CD14-positive monocyte (primary cell): ENCODE data around the gene UMPS. TPM values are rescaled to one million over a fixed set of nuclear protein-coding genes. Genes with fewer than 3 reads are reported as not detected.

Experiments
- DNase-seq, 3 donors: peaks; one replicate each; pipeline ENCODE4 v3.0.0-alpha.2; 2011 to 2022
- H2AFZ ChIP-seq: 2 replicates; pipeline ENCODE4 v1.6.0; 2012; ENCODE audit warnings: mild to moderate bottlenecking, low read depth, low read length, inconsistent platforms; ENCODE audit not compliant: insufficient read depth, poor library complexity, severe bottlenecking
- H3K27ac ChIP-seq, 2 donors: 1 replicate in 1 of 2; 2 replicates in 1 of 2; pipeline ENCODE4 v1.5.1; 2012 to 2013; ENCODE audit warnings: low read length in 2 of 2, control low read depth in 1 of 2, inconsistent platforms in 1 of 2, low read depth in 1 of 2, mild to moderate bottlenecking in 1 of 2
- H3K27me3 ChIP-seq, 2 donors: one replicate each; pipeline versions ENCODE4 v1.6.0 to v1.6.1; 2011 to 2013; ENCODE audit warnings: low read length in 2 of 2; ENCODE audit not compliant: control insufficient read depth in 2 of 2, insufficient read depth in 2 of 2
- H3K36me3 ChIP-seq, 2 donors: replicated peaks in 1 of 2; 1 replicate in 1 of 2; 2 replicates in 1 of 2; pipeline versions ENCODE4 v1.5.1 to v1.6.1; 2012 to 2013; ENCODE audit warnings: low read length in 2 of 2, control low read depth in 1 of 2, inconsistent platforms in 1 of 2, mild to moderate bottlenecking in 1 of 2; ENCODE audit not compliant: insufficient read depth in 2 of 2, control insufficient read depth in 1 of 2
- H3K4me1 ChIP-seq, 2 donors: 1 replicate in 1 of 2; 2 replicates in 1 of 2; pipeline versions ENCODE4 v1.5.1 to v1.6.1; 2012 to 2013; ENCODE audit warnings: low read length in 2 of 2, control low read depth in 1 of 2, inconsistent platforms in 1 of 2, mild to moderate bottlenecking in 1 of 2, moderate library complexity in 1 of 2; ENCODE audit not compliant: insufficient read depth in 2 of 2, control insufficient read depth in 1 of 2
- H3K4me2 ChIP-seq: replicated peaks from 2 replicates; pipeline ENCODE3; 2012; ENCODE audit warnings: low read length, moderate library complexity, mild to moderate bottlenecking; ENCODE audit not compliant: poor library complexity, severe bottlenecking; ENCODE audit errors: extremely low read depth
- H3K4me3 ChIP-seq, 3 experiments: fragments of 200-600 bp in 1 of 3; sonication (generic) in 1 of 3; replicated peaks in 1 of 3; 1 replicate in 2 of 3; 2 replicates in 1 of 3; pipeline ENCODE4 v1.5.1; 2011 to 2013; ENCODE audit warnings: low read length in 3 of 3, mild to moderate bottlenecking in 3 of 3, control low read depth in 2 of 3, low read depth in 2 of 3, inconsistent platforms in 1 of 3, moderate library complexity in 1 of 3
- H3K79me2 ChIP-seq: 2 replicates; pipeline ENCODE4 v1.6.0; 2012; ENCODE audit warnings: mild to moderate bottlenecking, control low read depth, inconsistent platforms, low read length, moderate library complexity; ENCODE audit not compliant: insufficient read depth
- H3K9ac ChIP-seq: 2 replicates; pipeline ENCODE4 v1.6.0; 2017; ENCODE audit warnings: low read length, mild to moderate bottlenecking; ENCODE audit not compliant: insufficient read depth, poor library complexity, severe bottlenecking
- H3K9me3 ChIP-seq, 2 donors: replicated peaks in 1 of 2; 1 replicate in 1 of 2; 2 replicates in 1 of 2; pipeline versions ENCODE4 v1.5.1 to v1.6.1; 2012 to 2013; ENCODE audit warnings: low read length in 2 of 2, control low read depth in 1 of 2; ENCODE audit not compliant: control insufficient read depth in 1 of 2, insufficient read depth in 1 of 2
- H4K20me1 ChIP-seq: 2 replicates; pipeline ENCODE4 v1.6.0; 2012; ENCODE audit warnings: mild to moderate bottlenecking, low read length, control low read depth, moderate library complexity; ENCODE audit not compliant: insufficient read depth
- H3K27ac Mint-ChIP-seq, 7 donors: one replicate each; pipeline ENCODE4 v1.8.0; 2020; ENCODE audit warnings: mild to moderate bottlenecking in 7 of 7, mixed read lengths in 7 of 7, moderate library complexity in 6 of 7, inconsistent platforms in 2 of 7
- H3K27me3 Mint-ChIP-seq, 3 donors: one replicate each; pipeline ENCODE4 v1.8.0; 2021 to 2022; ENCODE audit warnings: low read depth in 3 of 3, mild to moderate bottlenecking in 3 of 3, mixed read lengths in 3 of 3, moderate library complexity in 3 of 3, inconsistent platforms in 1 of 3
- H3K36me3 Mint-ChIP-seq, 2 donors: one replicate each; pipeline ENCODE4 v1.8.0; 2020; ENCODE audit warnings: mixed read lengths in 2 of 2, inconsistent platforms in 1 of 2, mild to moderate bottlenecking in 1 of 2
- H3K4me1 Mint-ChIP-seq: one replicate; pipeline ENCODE4 v1.8.0; 2020; ENCODE audit warnings: mild to moderate bottlenecking, mixed read lengths
- H3K4me3 Mint-ChIP-seq, 2 donors: one replicate each; pipeline ENCODE4 v1.8.0; 2020; ENCODE audit warnings: mild to moderate bottlenecking in 2 of 2, mixed read lengths in 2 of 2, moderate library complexity in 1 of 2
- H3K9me3 Mint-ChIP-seq, 7 donors: one replicate each; pipeline ENCODE4 v1.8.0; 2020 to 2022; ENCODE audit warnings: mixed read lengths in 7 of 7, mild to moderate bottlenecking in 6 of 7, moderate library complexity in 6 of 7, inconsistent platforms in 2 of 7
- CTCF ChIP-seq: fragments of 200-600 bp; IDR thresholded peaks from one replicate; pipeline ENCODE4 v1.8.0; 2022; ENCODE audit warnings: antibody characterized with exemption, mild to moderate bottlenecking
- WGBS: methylation state at CpG from one replicate; pipeline ENCODE4 v1.1.5; 2013; ENCODE audit warnings: missing lambda C conversion rate; ENCODE audit not compliant: insufficient coverage; 5-methylcytosine and 5-hydroxymethylcytosine counted together
- intact Hi-C, 2 donors: fragments of 100-400 bp; cut with micrococcal nuclease; formaldehyde crosslinking; loops; one replicate each; pipeline versions ENCODE4 v1.15.0 to v1.15.1; 2023
- polyA plus RNA-seq, 3 donors: library from polyadenylated mRNA; depleted of rRNA in 1 of 3; unstranded in 2 of 3; stranded (reverse) in 1 of 3; fragments of 300-500 nt in 2 of 3; fragments of >200 nt in 1 of 3; fragmentation: Illumina TruSeq in 2 of 3; gene quantifications; 1 replicate in 2 of 3; 2 replicates in 1 of 3; pipeline ENCODE4 v1.2.3, GENCODE V29; 2012 to 2021

UMPS gene
- polyA plus RNA-seq, 3 donors: 4.6 to 13.5 (median 9.1) TPM

- Mint-ChIP-seq H3K27me3 (peaks cover 4 to 17% (median 4%) of the 10 kb centered on the region in 3 donors), H3K4me3 (peak overlapping the region in 1 of 2 donors; percentile 78), H3K36me3 (no peaks in the 10 kb centered on the region), H3K27ac (no peak overlapping the region), H3K9me3 (peaks cover 0 to 2% (median 0%) of the 10 kb centered on the region in 7 donors), H3K4me1 (peaks cover 34% of the 10 kb centered on the region)
- Histone ChIP-seq H3K4me1 (peaks cover 23 to 24% of the 10 kb centered on the region in 2 donors), H3K4me3 (no peak overlapping the region), H3K4me2 (peak overlapping the region; percentile 9), H3K27me3 (no peaks in the 10 kb centered on the region), H3K9ac (no peak overlapping the region), H4K20me1 (no peaks in the 10 kb centered on the region), H3K9me3 (no peaks in the 10 kb centered on the region), H3K36me3 (no peaks in the 10 kb centered on the region), H3K79me2 (no peaks in the 10 kb centered on the region), H3K27ac (no peak overlapping the region), H2AFZ (peak overlapping the region; percentile 6)
- intact Hi-C loops: loop anchor here in 1 of 2 donors (5.0 kb wide), 1 partner anchor 107 kb away; the partner anchor contains the start of gene ITGB5
- no peak for DNase-seq
- no peak for TF ChIP-seq CTCF
- 68% methylated on average over 5 of the region's 8 CpGs for WGBS
These were observed 50.1 kb downstream of the UMPS start for GRCh38 chr3:124780356-124780755.

- Mint-ChIP-seq H3K4me3 (peak overlapping the region in 1 of 2 donors; percentile 78), H3K27ac (peak overlapping the region in 1 of 7 donors; percentile 26), H3K9me3 (peaks cover 0 to 2% (median 0%) of the 10 kb centered on the region in 7 donors), H3K36me3 (no peaks in the 10 kb centered on the region), H3K27me3 (peaks cover 4 to 18% (median 4%) of the 10 kb centered on the region in 3 donors), H3K4me1 (peaks cover 37% of the 10 kb centered on the region)
- no peaks in the 10 kb centered on the region for H3K79me2 ChIP-seq
- H3K27me3 ChIP-seq: no peaks in the 10 kb centered on the region
- no peaks in the 10 kb centered on the region for H4K20me1 ChIP-seq
- H3K36me3 ChIP-seq: no peaks in the 10 kb centered on the region
- DNase-seq: peak in 1 of 3 donors; percentile 12
- peak overlapping the region; percentile 9 for H3K4me2 ChIP-seq
- intact Hi-C loops: loop anchor here in 1 of 2 donors (5.0 kb wide), 1 partner anchor 106 kb away; the partner anchor contains the start of gene ITGB5
- peaks cover 23 to 24% of the 10 kb centered on the region in 2 donors for H3K4me1 ChIP-seq
- peak overlapping the region; percentile 22 for H3K9ac ChIP-seq
- no peak overlapping the region for H3K4me3 ChIP-seq
- 41% methylated on average over 8 of the region's 15 CpGs for WGBS
- peak overlapping the region; percentile 6 for H2AFZ ChIP-seq
- no peaks in the 10 kb centered on the region for H3K9me3 ChIP-seq
- no peak for TF ChIP-seq CTCF
- H3K27ac ChIP-seq: no peak overlapping the region
These were observed 50.7 kb downstream of the UMPS start for GRCh38 chr3:124780761-124781475.
